ENCODE results near the gene CCDC157.

DNA sequence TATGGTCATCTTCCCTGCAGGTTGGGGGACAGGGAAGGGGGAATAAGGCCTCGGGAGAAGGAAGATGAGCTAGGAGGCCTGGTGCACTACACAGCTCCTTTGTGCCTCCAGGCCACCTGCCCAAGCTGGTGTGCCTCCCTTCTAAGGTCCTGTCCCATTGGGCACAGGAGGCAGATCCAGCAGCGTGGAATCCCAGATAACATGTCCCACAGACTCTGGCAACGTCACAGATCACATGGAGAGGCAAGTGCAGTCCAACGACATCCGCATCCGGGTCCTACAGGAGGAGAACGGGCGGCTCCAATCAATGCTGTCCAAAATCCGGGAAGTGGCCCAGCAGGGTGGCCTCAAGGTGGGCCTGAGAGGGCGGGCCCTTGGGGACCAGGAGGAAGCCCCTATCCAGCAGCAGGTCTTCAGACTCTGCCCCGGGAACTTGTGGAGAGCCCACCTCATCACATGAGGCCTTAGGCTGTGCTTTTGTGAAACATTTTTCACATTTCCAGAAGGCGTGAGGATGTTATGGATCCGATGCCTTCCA is 18.6 kb downstream of the CCDC157 start:
- TF ChIP-seq CTCF (IDR thresholded peaks at IDR 0.05) (no peak), EP300 (IDR thresholded peaks at IDR 0.05) (no peak)
